Heart left ventricle (tissue), 13 donors: Measurements from ENCODE around the gene NCOA1.
"Not testable (repeated sequence)": the region's sequence is repeated elsewhere in the genome, so short reads cannot be mapped to it uniquely, and the experiment has no call there.

ENCODE experiments used
- CTCF ChIP-seq, 12 donors: fragments of 200-600 bp; sonication (generic) in 4 of 12; IDR thresholded peaks; one replicate each; pipeline versions ENCODE4 v1.5.0 to v1.8.0; 2018 to 2022; ENCODE audit warnings: antibody characterized with exemption in 12 of 12, mild to moderate bottlenecking in 5 of 12
- POLR2A ChIP-seq, 2 donors: fragments of 450-650 bp; IDR thresholded peaks; one replicate each; pipeline ENCODE4 v1.6.1; 2017; ENCODE audit warnings: antibody characterized with exemption in 2 of 2, mild to moderate bottlenecking in 2 of 2, moderate library complexity in 2 of 2
- donor health status: ischemic (EF 13 %, LVEDD 7.1; RV severe dilation, severe dysfunction).
- donor health status: DM: no; HTN: yes; CAD: no.
- donor health status: DM: no; HTN: no; CAD: no.
- donor health status: ischemic (EF 25% LVEDD 6.9; RV normal size, moderate dysfunction).
- donor health status: ischemic (EF 25% LVEDD 5.7; RV mildly dilated, moderate dysfunction).
- donor health status: ischemic (EF 35%, LVEDD 5.7; RV mildly dilated, moderate dysfunction).
- donor health status: nonischemic (EF 11% LVEDD 7.7; RV severe dilation, severe dysfunction).
- donor health status: DM: yes; HTN: yes; CAD: no.
- donor health status: PGD.
- donor health status: ischemic (EF 29% LVEDD 5.4; RV normal size, mild dysfunction).
- donor health status: nonischemic (EF 23%, LVEDD 6.1; RV moderate dilation, normal function).

- not testable (repeated sequence) for TF ChIP-seq CTCF, POLR2A (IDR thresholded peaks at IDR 0.05)
Measured at GRCh38 chr2:24531610-24532009, 40.6 kb downstream of the NCOA1 start.
